HCT116 (cell line): Measurements from ENCODE around the gene SYN1.

Experiments used
- CTCF ChIP-seq, 3 experiments: fragments of 200-600 bp in 1 of 3; sonication (generic) in 1 of 3; IDR thresholded peaks in 2 of 3; conservative IDR thresholded peaks in 1 of 3; 2 replicates each; pipeline ENCODE4 v1.5.1; 2012 to 2017; ENCODE audit warnings: low read depth in 2 of 3, low read length in 2 of 3, antibody characterized with exemption in 1 of 3, borderline replicate concordance in 1 of 3, control low read depth in 1 of 3, mild to moderate bottlenecking in 1 of 3, mixed read lengths in 1 of 3, mixed run types in 1 of 3, moderate library complexity in 1 of 3; ENCODE audit not compliant: insufficient read depth in 1 of 3
- EGR1 ChIP-seq: IDR thresholded peaks from 2 replicates; pipeline ENCODE4 v1.6.1; 2012; ENCODE audit warnings: low read depth
- ELF1 ChIP-seq: IDR thresholded peaks from 2 replicates; pipeline ENCODE4 v1.6.1; 2012; ENCODE audit warnings: low read depth, borderline replicate concordance
- EZH2 ChIP-seq: fragments of 200-600 bp; sonication (generic); IDR thresholded peaks from 2 replicates; pipeline ENCODE4 v1.6.1; 2017; ENCODE audit warnings: antibody characterized with exemption, mixed run types
- EZH2phosphoT487 ChIP-seq: fragments of 200-600 bp; IDR thresholded peaks from 2 replicates; pipeline ENCODE4 v1.6.1; 2018; ENCODE audit warnings: antibody characterized with exemption, borderline replicate concordance
- FOSL1 ChIP-seq: IDR thresholded peaks from 2 replicates; pipeline ENCODE4 v1.6.1; 2012; ENCODE audit warnings: low read depth
- POLR2A ChIP-seq: IDR thresholded peaks from 2 replicates; pipeline ENCODE4 v1.7.0; 2011; ENCODE audit warnings: borderline replicate concordance; ENCODE audit not compliant: insufficient read depth, insufficient read length; ENCODE audit errors: extremely low read depth
- RAD21 ChIP-seq: IDR thresholded peaks from 2 replicates; pipeline ENCODE4 v1.6.1; 2012; ENCODE audit warnings: low read depth, mild to moderate bottlenecking
- REST ChIP-seq: IDR thresholded peaks from 2 replicates; pipeline ENCODE4 v1.6.1; 2012; ENCODE audit warnings: low read depth
- TCF7L2 ChIP-seq: IDR thresholded peaks from 2 replicates; pipeline ENCODE4 v1.7.0; 2011; ENCODE audit warnings: borderline replicate concordance, inconsistent platforms; ENCODE audit not compliant: insufficient read depth, insufficient read length; ENCODE audit errors: extremely low read depth
- TF ChIP-seq, protein P1 (sequence below): IDR thresholded peaks from 2 replicates; pipeline ENCODE4 v1.6.1; 2012

- TF ChIP-seq CTCF (IDR thresholded peaks at IDR 0.05 in 2 of 3, conservative IDR thresholded peaks at IDR 0.05 in 1 of 3; ENCODE audit: borderline replicate concordance in 1 of 3, insufficient read depth in 1 of 3, low read depth in 2 of 3, low read length in 2 of 3) (no peak), EZH2 (no peak), EGR1 (no peak), POLR2A (no peak), EZH2phosphoT487 (no peak), REST (no peak), FOSL1 (no peak), ELF1 (no peak), RAD21 (no peak), TCF7L2 (no peak)
- TF ChIP-seq, protein P1, sequence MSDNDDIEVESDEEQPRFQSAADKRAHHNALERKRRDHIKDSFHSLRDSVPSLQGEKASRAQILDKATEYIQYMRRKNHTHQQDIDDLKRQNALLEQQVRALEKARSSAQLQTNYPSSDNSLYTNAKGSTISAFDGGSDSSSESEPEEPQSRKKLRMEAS, result no peak
Observed at GRCh38 chrX:47558436-47558835, 61.2 kb downstream of the SYN1 start.
